GM18909 (cell line): Measurements from ENCODE around the gene SKI.

Experiments used
- ATAC-seq: cut with Tn5 transposase; IDR thresholded peaks from one replicate; pipeline ENCODE4 v1.9.1; 2021; ENCODE audit warnings: mild to moderate bottlenecking; ENCODE audit not compliant: unreplicated experiment, poor library complexity

SKI gene

GRCh38 chr1:2356911-2357845 lies 129.1 kb downstream of the SKI start:
- no peak for ATAC-seq

GRCh38 chr1:2358072-2358471 lies 130.0 kb downstream of the SKI start:
- no peak for ATAC-seq

GRCh38 chr1:2358651-2359640 lies 130.8 kb downstream of the SKI start:
- no peak for ATAC-seq
